Tibial artery (tissue), 4 donors: Measurements from ENCODE around the gene ERBB4.

Experiments
- DNase-seq, 2 donors: peaks; one replicate each; pipeline ENCODE4 v3.0.0-alpha.2; 2019
- H3K27ac ChIP-seq, 2 donors: fragments of 200-600 bp; sonication (generic) in 1 of 2; 1 replicate in 1 of 2; 2 replicates in 1 of 2; pipeline ENCODE4 v1.5.1; 2018 to 2019; ENCODE audit warnings: mild to moderate bottlenecking in 1 of 2
- H3K27me3 ChIP-seq, 2 donors: fragments of 200-600 bp; sonication (generic) in 1 of 2; one replicate each; pipeline versions ENCODE4 v1.5.1 to v1.6.0; 2016 to 2019
- H3K36me3 ChIP-seq, 3 donors: fragments of 200-600 bp; sonication (generic) in 2 of 3; one replicate each; pipeline ENCODE4 v1.5.1; 2016 to 2019; ENCODE audit warnings: mild to moderate bottlenecking in 2 of 3
- H3K4me1 ChIP-seq, 4 donors: fragments of 200-600 bp; sonication (generic) in 2 of 4; 1 replicate in 3 of 4; 2 replicates in 1 of 4; pipeline ENCODE4 v1.5.1; 2016 to 2019
- H3K4me3 ChIP-seq, 2 donors: fragments of 200-600 bp; sonication (generic) in 1 of 2; 1 replicate in 1 of 2; 2 replicates in 1 of 2; pipeline ENCODE4 v1.5.1; 2018 to 2019; ENCODE audit warnings: mild to moderate bottlenecking in 2 of 2
- H3K9me3 ChIP-seq, 3 donors: fragments of 200-600 bp; sonication (generic) in 1 of 3; one replicate each; pipeline ENCODE4 v1.5.1; 2016 to 2019
- intact Hi-C: fragments of 100-400 bp; cut with DNase I; formaldehyde crosslinking; loops from one replicate; pipeline ENCODE4 v1.15.0; 2023; ENCODE audit warnings: low total_unique reads
- TF ChIP-seq, protein P1 (sequence below), 2 experiments: fragments of 200-600 bp in 1 of 2; fragments of 450-650 bp in 1 of 2; IDR thresholded peaks; one replicate each; pipeline ENCODE4 v1.5.1; 2017 to 2019; ENCODE audit warnings: antibody characterized with exemption in 2 of 2, mild to moderate bottlenecking in 1 of 2, moderate library complexity in 1 of 2

Gene ERBB4

DNA sequence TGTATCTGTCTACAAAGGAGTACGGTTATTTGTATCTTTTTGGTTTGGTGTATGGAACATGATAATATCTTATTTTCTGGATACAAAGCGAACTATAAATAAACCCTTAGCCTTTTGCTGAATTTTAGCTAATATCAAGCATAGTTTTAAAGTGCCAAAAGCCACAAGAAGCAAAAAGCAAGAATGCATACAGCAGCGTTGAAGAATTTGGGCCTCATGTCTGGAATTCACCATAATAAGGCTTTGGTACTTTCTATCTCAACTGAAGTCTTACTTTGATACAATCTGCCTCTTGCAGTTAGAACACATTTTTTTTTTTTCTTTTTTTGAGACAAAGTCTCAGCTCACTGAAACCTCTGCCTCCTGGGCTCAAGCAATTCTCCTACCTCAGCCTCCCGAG lies 151.5 kb downstream of the ERBB4 start:
- Histone ChIP-seq H3K36me3 (no peaks in the 10 kb centered on the region), H3K4me3 (no peak overlapping the region), H3K27ac (peak overlapping the region; percentile 20 to 39), H3K4me1 (peaks cover 0 to 71% (median 7%) of the 10 kb centered on the region in 4 donors), H3K27me3 (no peaks in the 10 kb centered on the region), H3K9me3 (no peaks in the 10 kb centered on the region)
- intact Hi-C loops: no loop called here
- no peak for DNase-seq
- TF ChIP-seq, protein P1, sequence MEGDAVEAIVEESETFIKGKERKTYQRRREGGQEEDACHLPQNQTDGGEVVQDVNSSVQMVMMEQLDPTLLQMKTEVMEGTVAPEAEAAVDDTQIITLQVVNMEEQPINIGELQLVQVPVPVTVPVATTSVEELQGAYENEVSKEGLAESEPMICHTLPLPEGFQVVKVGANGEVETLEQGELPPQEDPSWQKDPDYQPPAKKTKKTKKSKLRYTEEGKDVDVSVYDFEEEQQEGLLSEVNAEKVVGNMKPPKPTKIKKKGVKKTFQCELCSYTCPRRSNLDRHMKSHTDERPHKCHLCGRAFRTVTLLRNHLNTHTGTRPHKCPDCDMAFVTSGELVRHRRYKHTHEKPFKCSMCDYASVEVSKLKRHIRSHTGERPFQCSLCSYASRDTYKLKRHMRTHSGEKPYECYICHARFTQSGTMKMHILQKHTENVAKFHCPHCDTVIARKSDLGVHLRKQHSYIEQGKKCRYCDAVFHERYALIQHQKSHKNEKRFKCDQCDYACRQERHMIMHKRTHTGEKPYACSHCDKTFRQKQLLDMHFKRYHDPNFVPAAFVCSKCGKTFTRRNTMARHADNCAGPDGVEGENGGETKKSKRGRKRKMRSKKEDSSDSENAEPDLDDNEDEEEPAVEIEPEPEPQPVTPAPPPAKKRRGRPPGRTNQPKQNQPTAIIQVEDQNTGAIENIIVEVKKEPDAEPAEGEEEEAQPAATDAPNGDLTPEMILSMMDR (IDR thresholded peaks at IDR 0.05): no peak

DNA sequence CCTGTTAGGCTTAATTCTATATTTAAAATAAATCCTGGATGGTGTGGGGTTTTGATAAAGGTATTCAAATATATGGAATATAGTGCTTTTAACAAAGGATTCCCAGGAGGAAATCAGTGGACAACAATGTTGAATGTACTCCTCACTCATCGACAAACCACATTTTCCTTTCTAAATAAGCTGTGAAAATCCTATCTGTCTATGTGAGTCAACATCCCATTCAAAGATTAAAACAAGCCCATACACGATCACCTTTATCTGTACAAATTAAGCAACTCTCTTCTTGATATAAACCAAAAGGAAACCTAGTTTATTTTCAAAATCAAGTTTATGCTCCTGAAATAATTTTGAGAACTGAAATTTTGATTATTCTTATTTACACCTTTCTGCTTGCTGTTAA lies 153.4 kb downstream of the ERBB4 start:
- intact Hi-C loops: no loop called here
- TF ChIP-seq, protein P1 (IDR thresholded peaks at IDR 0.05): no peak
- Histone ChIP-seq H3K4me3 (no peak overlapping the region), H3K27me3 (no peaks in the 10 kb centered on the region), H3K9me3 (no peaks in the 10 kb centered on the region), H3K4me1 (peaks cover 0 to 63% (median 7%) of the 10 kb centered on the region in 4 donors), H3K36me3 (no peaks in the 10 kb centered on the region), H3K27ac (peak overlapping the region in 1 of 2 donors; percentile 5)
- DNase-seq: no peak

DNA sequence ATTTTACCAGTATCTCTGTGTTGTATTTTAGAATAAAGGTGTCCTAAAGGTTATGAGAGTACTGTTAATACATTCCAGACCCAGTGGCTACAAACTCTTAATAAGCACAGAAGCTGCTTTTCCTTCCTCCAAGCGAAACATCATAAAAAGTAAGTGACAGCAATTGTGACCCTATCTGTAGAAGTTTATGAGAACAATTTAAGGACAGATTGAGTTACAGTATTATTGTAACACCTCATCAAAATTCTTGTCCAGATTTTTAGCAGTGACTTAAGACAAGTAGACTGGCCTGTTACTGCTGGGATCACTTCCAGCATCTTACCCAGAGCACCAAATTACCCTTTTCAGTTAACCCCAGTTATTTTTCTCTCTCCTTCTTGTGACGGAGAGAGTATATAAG lies 154.6 kb downstream of the ERBB4 start:
- Histone ChIP-seq H3K27ac (peak overlapping the region; percentile 30 to 47), H3K27me3 (no peaks in the 10 kb centered on the region), H3K4me1 (peaks cover 0 to 67% (median 7%) of the 10 kb centered on the region in 4 donors), H3K36me3 (no peaks in the 10 kb centered on the region), H3K4me3 (no peak overlapping the region), H3K9me3 (no peaks in the 10 kb centered on the region)
- TF ChIP-seq, protein P1 (IDR thresholded peaks at IDR 0.05): no peak
- intact Hi-C loops: no loop called here
- DNase-seq: no peak

DNA sequence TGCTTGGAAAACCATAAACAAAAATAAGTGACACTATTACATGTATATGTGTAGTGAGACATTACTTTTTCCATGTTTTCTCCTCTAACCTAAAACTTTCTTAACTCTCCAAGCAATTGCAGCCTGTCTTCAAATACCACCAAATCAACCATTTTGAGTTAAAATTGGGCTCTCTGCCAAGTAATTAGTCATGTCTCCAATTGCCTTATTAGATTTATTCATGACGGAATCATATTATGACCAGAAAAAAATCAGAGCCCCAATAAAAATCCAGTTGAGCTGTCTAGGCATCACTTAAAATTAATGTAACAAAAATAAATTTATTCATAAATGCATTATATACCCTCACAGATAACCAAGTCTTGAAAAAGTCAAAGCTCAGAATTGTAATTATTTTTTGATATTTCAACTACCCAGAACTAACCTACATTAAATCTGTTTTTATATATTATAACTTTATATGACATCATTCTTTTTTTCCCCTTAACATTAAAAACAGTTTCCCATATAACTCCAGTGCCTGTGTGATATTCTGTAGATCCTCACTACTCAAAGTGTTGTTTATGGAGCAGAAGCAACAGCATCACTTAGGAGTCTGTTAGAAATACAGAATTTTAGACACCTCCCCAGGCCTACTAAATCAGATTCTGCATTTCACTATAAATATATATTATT lies 157.0 kb downstream of the ERBB4 start:
- Histone ChIP-seq H3K36me3 (no peaks in the 10 kb centered on the region), H3K4me3 (no peak overlapping the region), H3K9me3 (no peaks in the 10 kb centered on the region), H3K4me1 (peaks cover 0 to 49% (median 6%) of the 10 kb centered on the region in 4 donors), H3K27ac (no peak overlapping the region), H3K27me3 (no peaks in the 10 kb centered on the region)
- intact Hi-C loops: no loop called here
- no peak for DNase-seq
- TF ChIP-seq, protein P1 (IDR thresholded peaks at IDR 0.05): no peak

DNA sequence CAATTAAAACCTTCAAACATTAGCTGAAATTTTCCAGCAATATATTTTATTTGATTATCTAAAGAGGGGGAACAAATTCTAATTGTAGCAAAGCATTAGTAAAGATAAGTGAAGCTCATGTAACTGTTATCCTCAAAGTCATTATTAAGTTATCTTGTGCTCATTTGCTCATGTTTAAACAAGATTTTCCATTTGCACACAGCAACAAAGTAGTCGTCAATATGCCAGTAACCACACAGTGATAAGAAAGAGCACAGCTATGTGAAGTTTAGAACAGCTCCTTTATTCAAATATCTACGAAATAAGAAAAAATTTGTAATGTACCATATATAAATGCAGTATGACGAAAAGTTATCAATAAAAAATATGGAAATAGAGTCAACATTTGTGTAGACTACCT lies 159.5 kb downstream of the ERBB4 start:
- H3K4me3 ChIP-seq: no peak overlapping the region
- no peaks in the 10 kb centered on the region for H3K36me3 ChIP-seq
- DNase-seq: no peak
- H3K27ac ChIP-seq: no peak overlapping the region
- H3K4me1 ChIP-seq: peaks cover 0 to 33% (median 2%) of the 10 kb centered on the region in 4 donors
- TF ChIP-seq, protein P1 (IDR thresholded peaks at IDR 0.05): no peak
- intact Hi-C loops: no loop called here
- H3K27me3 ChIP-seq: no peaks in the 10 kb centered on the region
- no peaks in the 10 kb centered on the region for H3K9me3 ChIP-seq
